Transverse colon (tissue), 4 donors: ENCODE measurements around the gene RARA. TPM values are rescaled to one million over a fixed set of nuclear protein-coding genes. Genes with fewer than 3 reads are reported as not detected.

ENCODE experiments used
- DNase-seq: peaks from one replicate; pipeline ENCODE4 v3.0.0-alpha.2; 2019
- H3K27ac ChIP-seq, 4 donors: fragments of 200-600 bp; sonication (generic); 2 replicates each; pipeline ENCODE4 v1.5.1; 2016 to 2018; ENCODE audit warnings: inconsistent platforms in 4 of 4
- H3K27me3 ChIP-seq: fragments of 200-600 bp; sonication (generic); 2 replicates; pipeline ENCODE4 v1.5.1; 2017; ENCODE audit warnings: inconsistent platforms
- H3K36me3 ChIP-seq, 4 donors: fragments of 200-600 bp; sonication (generic); 2 replicates each; pipeline ENCODE4 v1.5.1; 2017 to 2019; ENCODE audit warnings: inconsistent platforms in 4 of 4
- H3K4me1 ChIP-seq, 4 donors: fragments of 200-600 bp; sonication (generic); 2 replicates each; pipeline ENCODE4 v1.5.1; 2017 to 2020; ENCODE audit warnings: inconsistent platforms in 4 of 4
- H3K4me3 ChIP-seq, 4 donors: fragments of 200-600 bp; sonication (generic); 1 replicate in 1 of 4; 2 replicates in 3 of 4; pipeline versions ENCODE4 v1.5.1 to v1.6.1; 2017 to 2019; ENCODE audit warnings: inconsistent platforms in 4 of 4
- H3K9me3 ChIP-seq, 2 donors: fragments of 200-600 bp; sonication (generic); 2 replicates each; pipeline ENCODE4 v1.5.1; 2017 to 2019; ENCODE audit warnings: inconsistent platforms in 2 of 2
- CTCF ChIP-seq, 5 experiments: fragments of 200-600 bp in 3 of 5; fragments of 450-650 bp in 2 of 5; sonication (generic) in 3 of 5; IDR thresholded peaks; 1 replicate in 2 of 5; 2 replicates in 3 of 5; pipeline ENCODE4 v1.5.1; 2016 to 2017; ENCODE audit warnings: antibody characterized with exemption in 5 of 5, inconsistent platforms in 3 of 5, mild to moderate bottlenecking in 2 of 5, moderate library complexity in 1 of 5
- EP300 ChIP-seq: sonication (generic); formaldehyde crosslinking; IDR thresholded peaks from one replicate; pipeline ENCODE4 v1.6.1; 2017; ENCODE audit warnings: antibody characterized with exemption, low read depth
- POLR2A ChIP-seq: fragments of 450-650 bp; IDR thresholded peaks from one replicate; pipeline ENCODE4 v1.6.1; 2016; ENCODE audit warnings: antibody characterized with exemption, mild to moderate bottlenecking, moderate library complexity
- POLR2AphosphoS5 ChIP-seq, 3 donors: sonication (generic); formaldehyde crosslinking; IDR thresholded peaks; one replicate each; pipeline ENCODE4 v1.6.1; 2016; ENCODE audit warnings: antibody characterized with exemption in 3 of 3
- WGBS, 2 donors: methylation state at CpG; one replicate each; pipeline ENCODE4 v1.1.5; 2018; ENCODE audit warnings: low coverage in 1 of 2; 5-methylcytosine and 5-hydroxymethylcytosine counted together
- in situ Hi-C, 4 donors: fragments of 200-750 bp; cut with MboI; loops; one replicate each; pipeline versions ENCODE4 v1.15.0 to v1.15.1; 2017; ENCODE audit warnings: low sequenced_read_pairs in 3 of 4, low pct_ligation_motif_present in 1 of 4, low pct_unique_long_range_greater_than_20kb in 1 of 4
- intact Hi-C: fragments of 100-400 bp; cut with DNase I; formaldehyde crosslinking; loops from one replicate; pipeline ENCODE4 v1.15.1; 2023; ENCODE audit warnings: low total_unique reads
- total RNA-seq, 4 donors: library from RNA; depleted of rRNA; stranded (reverse); fragments of >200 nt; gene quantifications; one replicate each; pipeline ENCODE4 v1.1.0, GENCODE V29; 2016

The RARA gene
- total RNA-seq, 4 donors from 2014 or later = 23.5 to 110 (median 49.1) TPM

DNA sequence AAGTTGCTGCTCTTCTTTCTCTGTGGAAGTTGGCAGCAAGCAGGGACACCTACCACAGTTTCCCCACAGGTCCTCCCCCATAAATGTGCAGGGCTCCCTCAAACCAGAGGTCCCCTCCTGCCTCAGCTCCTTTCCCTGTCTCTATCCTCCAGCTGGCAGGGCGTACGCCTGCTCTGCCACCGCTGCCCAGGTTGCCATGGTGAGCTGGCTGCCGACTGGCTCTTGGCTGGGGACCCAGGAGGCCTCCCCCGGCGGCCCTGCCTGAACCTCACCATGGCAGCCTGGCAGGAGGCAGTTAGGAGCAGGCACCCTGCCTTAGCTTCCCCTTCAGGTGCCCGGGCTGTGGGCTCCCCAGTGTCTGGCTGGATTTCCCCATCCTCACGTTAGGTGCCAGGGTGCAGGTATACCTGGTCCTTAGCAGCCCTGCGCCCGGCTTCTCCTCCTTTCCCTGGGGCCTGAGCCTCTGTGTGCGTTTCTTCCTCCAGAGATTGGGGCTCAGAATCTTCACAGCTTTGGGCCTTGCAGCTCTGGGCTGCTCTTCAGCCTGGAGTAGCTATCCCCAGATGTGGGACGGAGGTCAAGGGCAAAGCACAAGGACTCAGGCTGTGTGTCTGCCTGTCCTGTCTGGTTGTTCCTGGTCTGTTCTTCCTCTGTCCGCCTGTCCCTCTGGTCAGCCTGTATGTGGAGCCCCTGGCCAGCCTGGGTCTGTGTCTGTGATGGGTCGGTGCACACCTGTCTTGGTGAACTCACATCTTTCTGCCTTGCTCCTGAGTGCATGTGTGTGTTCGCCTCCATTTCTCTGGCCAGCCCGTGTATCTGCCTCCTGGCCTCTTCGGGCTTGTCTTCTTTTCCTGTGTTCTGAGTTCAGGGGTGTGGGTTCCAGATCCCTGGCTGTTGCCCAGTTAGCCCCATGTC is 39.8 kb downstream of the RARA start:
- WGBS, 2 donors = 63 to 78% methylated on average over 5 to 17 of the region's 17 CpGs
- DNase-seq = peak; percentile 57
- in situ Hi-C loops = no loop called here
- peak overlapping the region; percentile 94 to 95 (median 95) for H3K27ac ChIP-seq
- intact Hi-C loops = no loop called here
- no peak for TF ChIP-seq CTCF (IDR thresholded peaks at IDR 0.05)
- TF ChIP-seq POLR2AphosphoS5 (IDR thresholded peaks at IDR 0.05) = no peak
- TF ChIP-seq EP300 = no peak
- no peak for TF ChIP-seq POLR2A
- H3K9me3 ChIP-seq = no peaks in the 10 kb centered on the region
- H3K4me3 ChIP-seq = no peak overlapping the region
- H3K27me3 ChIP-seq = no peaks in the 10 kb centered on the region
- peaks cover 0 to 10% (median 1%) of the 10 kb centered on the region in 4 donors for H3K36me3 ChIP-seq
- peaks cover 55 to 81% (median 61%) of the 10 kb centered on the region in 4 donors for H3K4me1 ChIP-seq

DNA sequence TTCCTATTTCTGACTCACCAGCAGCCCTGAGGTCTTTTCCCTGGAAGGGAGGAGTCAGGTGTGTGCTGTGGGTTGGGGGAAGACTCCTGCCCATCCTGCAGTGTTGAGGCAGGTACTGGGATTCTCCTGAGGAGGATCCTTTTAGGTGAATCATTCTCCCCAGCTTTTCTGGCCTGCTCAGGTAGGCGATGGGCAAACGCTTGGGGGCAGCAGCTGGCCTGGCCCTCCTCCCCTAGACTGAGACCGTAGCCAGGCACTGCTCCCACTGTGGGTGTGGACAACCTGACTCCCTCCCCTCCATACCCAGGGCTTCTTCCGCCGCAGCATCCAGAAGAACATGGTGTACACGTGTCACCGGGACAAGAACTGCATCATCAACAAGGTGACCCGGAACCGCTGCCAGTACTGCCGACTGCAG is 40.5 kb downstream of the RARA start:
- 80% methylated on average over 10 of the region's 10 CpGs; no CpG with 5 or more reads in 1 of the 2 donors for WGBS, 2 donors
- TF ChIP-seq POLR2AphosphoS5 (IDR thresholded peaks at IDR 0.05) = no peak
- TF ChIP-seq EP300 = no peak
- Histone ChIP-seq H3K4me3 (no peak overlapping the region), H3K27me3 (no peaks in the 10 kb centered on the region), H3K4me1 (peaks cover 49 to 77% (median 54%) of the 10 kb centered on the region in 4 donors), H3K9me3 (no peaks in the 10 kb centered on the region), H3K36me3 (peaks cover 0 to 10% (median 5%) of the 10 kb centered on the region in 4 donors), H3K27ac (peak overlapping the region; percentile 94 to 95 (median 95))
- no peak for DNase-seq
- intact Hi-C loops (no loop called here), in situ Hi-C loops (no loop called here)

DNA sequence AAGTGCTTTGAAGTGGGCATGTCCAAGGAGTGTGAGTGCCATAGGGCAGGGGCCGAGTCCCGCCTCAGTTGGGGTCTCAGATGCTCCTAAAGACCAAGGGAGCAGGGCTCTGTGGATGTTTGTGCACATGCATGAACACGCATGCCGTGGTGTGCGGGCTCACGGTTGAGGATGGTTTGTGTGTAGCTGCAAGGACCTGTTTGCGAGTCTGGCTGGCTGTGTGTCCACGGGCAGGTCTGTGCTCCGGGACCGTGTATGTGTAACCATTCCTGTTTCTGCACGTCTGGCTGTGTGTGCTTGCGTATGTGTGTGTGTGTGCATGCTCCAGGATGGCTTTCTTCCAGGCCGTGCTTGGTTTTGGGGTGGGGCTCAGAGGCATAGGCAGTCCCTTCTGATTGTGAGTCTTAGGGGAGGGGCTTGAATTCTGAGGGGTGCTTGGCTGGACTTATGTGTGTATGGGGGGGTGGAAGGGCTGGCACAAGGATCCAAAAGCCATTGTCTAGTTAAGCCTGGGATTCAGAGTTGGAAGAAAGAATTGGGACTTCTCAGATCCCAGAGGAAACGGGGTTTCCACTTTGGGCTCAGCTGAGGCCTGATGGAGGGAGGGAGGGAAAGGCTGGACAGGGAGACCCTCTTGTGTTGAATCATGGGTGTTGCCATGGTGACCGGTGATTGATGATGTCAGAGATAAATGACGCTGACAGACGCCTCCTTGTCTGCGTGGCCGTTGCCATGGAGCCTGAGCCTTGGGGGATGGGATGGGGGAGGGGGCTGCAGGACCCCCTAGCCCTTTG is 41.1 kb downstream of the RARA start:
- Histone ChIP-seq H3K4me1 (peaks cover 46 to 77% (median 50%) of the 10 kb centered on the region in 4 donors), H3K4me3 (no peak overlapping the region), H3K9me3 (no peaks in the 10 kb centered on the region), H3K36me3 (peaks cover 0 to 10% (median 5%) of the 10 kb centered on the region in 4 donors), H3K27ac (peak overlapping the region in 2 of 4 donors; percentile 20 to 95), H3K27me3 (no peaks in the 10 kb centered on the region)
- intact Hi-C loops (no loop called here), in situ Hi-C loops (loop anchor here in 3 of 4 donors (5.0 to 10.0 kb wide), 2 partner anchors 48 to 155 kb away; no protein-coding TSS in a partner anchor)
- TF ChIP-seq EP300 = no peak
- TF ChIP-seq CTCF (IDR thresholded peaks at IDR 0.05) = no peak
- TF ChIP-seq POLR2AphosphoS5 (IDR thresholded peaks at IDR 0.05) = no peak
- no peak for TF ChIP-seq POLR2A
- no peak for DNase-seq
- WGBS, 2 donors = 59 to 80% methylated on average over 1 to 19 of the region's 19 CpGs

GRCh38 chr17:40350689-40351358 is 41.8 kb downstream of the RARA start:
- DNase-seq = no peak
- no peak for TF ChIP-seq EP300
- TF ChIP-seq POLR2AphosphoS5 (IDR thresholded peaks at IDR 0.05) = no peak
- no peak for TF ChIP-seq POLR2A
- TF ChIP-seq CTCF (IDR thresholded peaks at IDR 0.05) = no peak
- H3K36me3 ChIP-seq = peaks cover 0 to 10% (median 5%) of the 10 kb centered on the region in 4 donors
- intact Hi-C loops = loop anchor here (1.0 kb wide), 1 partner anchor 49 kb away; no protein-coding TSS in a partner anchor
- peak overlapping the region in 2 of 4 donors; percentile 8 to 20 for H3K27ac ChIP-seq
- in situ Hi-C loops = loop anchor here in 3 of 4 donors (5.0 to 10.0 kb wide), 2 partner anchors 49 to 156 kb away; no protein-coding TSS in a partner anchor
- peaks cover 40 to 76% (median 48%) of the 10 kb centered on the region in 4 donors for H3K4me1 ChIP-seq
- no peaks in the 10 kb centered on the region for H3K9me3 ChIP-seq
- no peaks in the 10 kb centered on the region for H3K27me3 ChIP-seq
- no peak overlapping the region for H3K4me3 ChIP-seq
- WGBS, 2 donors = 78% methylated on average over 7 to 17 of the region's 17 CpGs
